ENCODE data around the gene HYDIN.
"Not testable (repeated sequence)": the region's sequence is repeated elsewhere in the genome, so short reads cannot be mapped to it uniquely, and the experiment has no call there.

DNA sequence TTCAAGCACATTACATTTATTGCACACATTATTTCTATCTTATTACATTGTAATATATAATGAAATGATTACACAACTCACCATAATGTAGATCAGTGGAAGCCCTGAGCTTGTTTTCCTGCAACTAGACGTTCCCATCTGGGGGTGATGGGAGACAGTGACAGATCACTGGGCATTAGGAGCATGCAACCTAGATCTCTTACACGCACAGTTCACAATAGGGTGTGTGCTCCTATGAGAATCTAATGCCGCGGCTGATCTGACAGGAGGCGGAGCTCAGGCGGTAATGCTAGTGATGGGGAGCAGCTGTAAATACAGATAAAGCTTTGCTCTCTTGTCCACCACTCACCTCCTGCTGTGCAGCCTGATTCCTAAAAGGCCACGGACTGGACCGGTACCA lies 69.5 kb downstream of the HYDIN start:
- TF ChIP-seq CTCF (conservative IDR thresholded peaks at IDR 0.05 in 1 of 2, IDR thresholded peaks at IDR 0.05 in 1 of 2; ENCODE audit: low read depth in 1 of 2, low read length in 2 of 2); EZH2 (IDR thresholded peaks at IDR 0.05; ENCODE audit: low read length, missing control alignments): not testable (repeated sequence)

All from fibroblast of lung (primary cell).